K562 (cell line): ENCODE data around the gene MINPP1.
"Not testable (repeated sequence)": the region's sequence is repeated elsewhere in the genome, so short reads cannot be mapped to it uniquely, and the experiment has no call there.

Experiments used
- L3MBTL2 ChIP-seq: fragments of 450-650 bp; IDR thresholded peaks from 2 replicates; pipeline ENCODE4 v1.6.1; 2016; ENCODE audit warnings: mild to moderate bottlenecking, moderate library complexity
- NFRKB ChIP-seq: fragments of 450-650 bp; IDR thresholded peaks from 2 replicates; pipeline ENCODE4 v1.6.1; 2016; ENCODE audit warnings: low read depth
- UBTF ChIP-seq, 2 experiments: IDR thresholded peaks; 2 replicates each; pipeline ENCODE4 v1.6.1; 2012; ENCODE audit warnings: improper control_type of control experiment in 2 of 2, low read depth in 2 of 2, low read length in 2 of 2, borderline replicate concordance in 1 of 2
- ZNF263 ChIP-seq: sonication (generic); formaldehyde crosslinking; IDR thresholded peaks from 2 replicates; pipeline ENCODE4 v1.8.0; 2022; ENCODE audit warnings: mild to moderate bottlenecking, missing genetic modification reagents, borderline replicate concordance
- TF ChIP-seq, protein P1 (sequence below), 3 experiments: IDR thresholded peaks in 2 of 3; conservative IDR thresholded peaks in 1 of 3; 2 replicates each; pipeline ENCODE4 v1.5.1; 2011 to 2012; ENCODE audit warnings: low read length in 3 of 3, mild to moderate bottlenecking in 3 of 3, control low read depth in 2 of 3, improper control_type of control experiment in 1 of 3, inconsistent platforms in 1 of 3, low read depth in 1 of 3, mixed read lengths in 1 of 3, moderate library complexity in 1 of 3; ENCODE audit not compliant: insufficient read depth in 2 of 3

DNA sequence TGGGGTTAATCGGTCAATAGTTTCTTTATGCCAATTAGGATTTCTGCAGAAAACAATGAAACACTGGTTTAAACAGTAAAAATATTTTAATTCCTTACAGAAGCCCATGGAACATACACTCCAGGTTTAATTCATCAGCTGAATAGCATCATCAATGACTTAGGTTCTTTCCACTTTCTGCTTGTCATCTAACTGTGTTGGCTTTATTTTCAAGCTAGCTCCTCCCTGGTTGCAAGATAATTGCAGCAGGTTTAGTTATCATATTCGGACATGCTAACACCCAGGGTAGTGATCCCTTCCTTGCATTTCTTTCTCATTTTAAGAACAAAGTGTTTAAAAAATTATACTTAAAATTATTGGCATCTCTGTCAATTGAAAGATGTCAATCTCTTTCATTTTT, 7.3 kb upstream of the MINPP1 start:
- not testable (repeated sequence) for TF ChIP-seq L3MBTL2; ZNF263 (CRISPR knock-in tag); NFRKB; UBTF (IDR thresholded peaks at IDR 0.05; ENCODE audit: borderline replicate concordance in 1 of 2, low read depth in 2 of 2, low read length in 2 of 2)
- TF ChIP-seq, protein P1, sequence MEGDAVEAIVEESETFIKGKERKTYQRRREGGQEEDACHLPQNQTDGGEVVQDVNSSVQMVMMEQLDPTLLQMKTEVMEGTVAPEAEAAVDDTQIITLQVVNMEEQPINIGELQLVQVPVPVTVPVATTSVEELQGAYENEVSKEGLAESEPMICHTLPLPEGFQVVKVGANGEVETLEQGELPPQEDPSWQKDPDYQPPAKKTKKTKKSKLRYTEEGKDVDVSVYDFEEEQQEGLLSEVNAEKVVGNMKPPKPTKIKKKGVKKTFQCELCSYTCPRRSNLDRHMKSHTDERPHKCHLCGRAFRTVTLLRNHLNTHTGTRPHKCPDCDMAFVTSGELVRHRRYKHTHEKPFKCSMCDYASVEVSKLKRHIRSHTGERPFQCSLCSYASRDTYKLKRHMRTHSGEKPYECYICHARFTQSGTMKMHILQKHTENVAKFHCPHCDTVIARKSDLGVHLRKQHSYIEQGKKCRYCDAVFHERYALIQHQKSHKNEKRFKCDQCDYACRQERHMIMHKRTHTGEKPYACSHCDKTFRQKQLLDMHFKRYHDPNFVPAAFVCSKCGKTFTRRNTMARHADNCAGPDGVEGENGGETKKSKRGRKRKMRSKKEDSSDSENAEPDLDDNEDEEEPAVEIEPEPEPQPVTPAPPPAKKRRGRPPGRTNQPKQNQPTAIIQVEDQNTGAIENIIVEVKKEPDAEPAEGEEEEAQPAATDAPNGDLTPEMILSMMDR (IDR thresholded peaks at IDR 0.05 in 2 of 3, conservative IDR thresholded peaks at IDR 0.05 in 1 of 3; ENCODE audit: insufficient read depth in 2 of 3, low read depth in 1 of 3, low read length in 3 of 3): not testable (repeated sequence)
